22Rv1 (cell line): ENCODE data around the gene KCNJ6.

Source experiments
- ZFX ChIP-seq: fragments of 450-650 bp; IDR thresholded peaks from 2 replicates; pipeline ENCODE4 v1.6.1; 2017; ENCODE audit warnings: antibody characterized with exemption, borderline replicate concordance
- TF ChIP-seq, protein P1 (sequence below): fragments of 450-650 bp; IDR thresholded peaks from 2 replicates; pipeline ENCODE4 v1.5.1; 2017; ENCODE audit warnings: mild to moderate bottlenecking

GRCh38 chr21:37797403-37797802 lies 118.9 kb downstream of the KCNJ6 start:
- TF ChIP-seq, protein P1, sequence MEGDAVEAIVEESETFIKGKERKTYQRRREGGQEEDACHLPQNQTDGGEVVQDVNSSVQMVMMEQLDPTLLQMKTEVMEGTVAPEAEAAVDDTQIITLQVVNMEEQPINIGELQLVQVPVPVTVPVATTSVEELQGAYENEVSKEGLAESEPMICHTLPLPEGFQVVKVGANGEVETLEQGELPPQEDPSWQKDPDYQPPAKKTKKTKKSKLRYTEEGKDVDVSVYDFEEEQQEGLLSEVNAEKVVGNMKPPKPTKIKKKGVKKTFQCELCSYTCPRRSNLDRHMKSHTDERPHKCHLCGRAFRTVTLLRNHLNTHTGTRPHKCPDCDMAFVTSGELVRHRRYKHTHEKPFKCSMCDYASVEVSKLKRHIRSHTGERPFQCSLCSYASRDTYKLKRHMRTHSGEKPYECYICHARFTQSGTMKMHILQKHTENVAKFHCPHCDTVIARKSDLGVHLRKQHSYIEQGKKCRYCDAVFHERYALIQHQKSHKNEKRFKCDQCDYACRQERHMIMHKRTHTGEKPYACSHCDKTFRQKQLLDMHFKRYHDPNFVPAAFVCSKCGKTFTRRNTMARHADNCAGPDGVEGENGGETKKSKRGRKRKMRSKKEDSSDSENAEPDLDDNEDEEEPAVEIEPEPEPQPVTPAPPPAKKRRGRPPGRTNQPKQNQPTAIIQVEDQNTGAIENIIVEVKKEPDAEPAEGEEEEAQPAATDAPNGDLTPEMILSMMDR = no peak
- TF ChIP-seq ZFX = no peak
